Epithelial cell of proximal tubule (primary cell): ENCODE measurements around the gene NUP50. TPM values are rescaled to one million over a fixed set of nuclear protein-coding genes. Genes with fewer than 3 reads are reported as not detected.

Source experiments
- DNase-seq: peaks from one replicate; pipeline ENCODE4 v3.0.0-alpha.2; 2011; ENCODE audit warnings: low read depth
- H3K4me3 ChIP-seq: 2 replicates; pipeline ENCODE4 v1.5.1; 2011; ENCODE audit warnings: low read depth, mild to moderate bottlenecking, low read length
- total RNA-seq: library from RNA; depleted of rRNA; stranded (reverse); fragments of >200 nt; gene quantifications from 2 replicates; pipeline ENCODE4 v1.2.3, GENCODE V29; 2015
- TF ChIP-seq, protein P1 (sequence below): conservative IDR thresholded peaks from 2 replicates; pipeline ENCODE4 v1.5.1; 2012; ENCODE audit warnings: low read depth, mild to moderate bottlenecking, low read length

Gene NUP50
- total RNA-seq, 1 donor from 2014 or later = 60.8 TPM

DNA sequence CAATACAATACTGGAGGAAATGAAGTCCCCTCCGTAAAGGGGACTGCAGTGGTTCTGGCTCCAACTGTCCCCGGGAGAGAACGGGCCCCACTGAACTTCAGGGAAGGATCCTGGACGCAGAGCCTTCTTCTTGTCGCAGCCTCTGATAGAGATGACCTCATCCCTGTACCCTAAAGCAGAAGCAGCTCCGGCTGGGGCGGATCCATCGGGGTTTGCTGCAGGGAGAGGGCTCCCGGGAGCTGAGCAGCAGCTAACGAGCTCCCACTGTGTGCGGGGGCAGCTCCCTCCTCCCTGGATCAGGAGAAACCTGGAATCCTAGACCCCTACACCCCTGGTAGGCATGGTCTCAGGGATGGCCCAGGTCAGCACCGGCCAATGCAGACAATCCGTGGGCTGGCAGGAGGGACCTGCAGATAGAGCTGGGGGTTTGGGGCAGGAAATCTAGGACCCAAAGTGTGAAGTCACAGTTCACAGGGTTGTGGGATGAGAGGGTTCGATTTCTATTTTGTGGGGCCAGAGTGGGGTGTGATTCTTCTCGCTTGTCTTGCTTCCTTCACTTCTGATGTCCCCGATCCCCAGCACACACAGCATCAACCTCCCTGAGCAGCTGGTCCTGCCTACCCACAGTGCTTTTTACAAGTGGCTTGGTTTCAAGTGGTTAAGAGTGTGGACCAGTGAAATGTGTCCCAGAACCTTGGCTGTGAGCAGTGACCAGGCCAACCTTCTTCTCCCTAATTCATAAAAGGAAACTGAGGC is 64.1 kb downstream of the NUP50 start:
- DNase-seq = no peak
- TF ChIP-seq, protein P1, sequence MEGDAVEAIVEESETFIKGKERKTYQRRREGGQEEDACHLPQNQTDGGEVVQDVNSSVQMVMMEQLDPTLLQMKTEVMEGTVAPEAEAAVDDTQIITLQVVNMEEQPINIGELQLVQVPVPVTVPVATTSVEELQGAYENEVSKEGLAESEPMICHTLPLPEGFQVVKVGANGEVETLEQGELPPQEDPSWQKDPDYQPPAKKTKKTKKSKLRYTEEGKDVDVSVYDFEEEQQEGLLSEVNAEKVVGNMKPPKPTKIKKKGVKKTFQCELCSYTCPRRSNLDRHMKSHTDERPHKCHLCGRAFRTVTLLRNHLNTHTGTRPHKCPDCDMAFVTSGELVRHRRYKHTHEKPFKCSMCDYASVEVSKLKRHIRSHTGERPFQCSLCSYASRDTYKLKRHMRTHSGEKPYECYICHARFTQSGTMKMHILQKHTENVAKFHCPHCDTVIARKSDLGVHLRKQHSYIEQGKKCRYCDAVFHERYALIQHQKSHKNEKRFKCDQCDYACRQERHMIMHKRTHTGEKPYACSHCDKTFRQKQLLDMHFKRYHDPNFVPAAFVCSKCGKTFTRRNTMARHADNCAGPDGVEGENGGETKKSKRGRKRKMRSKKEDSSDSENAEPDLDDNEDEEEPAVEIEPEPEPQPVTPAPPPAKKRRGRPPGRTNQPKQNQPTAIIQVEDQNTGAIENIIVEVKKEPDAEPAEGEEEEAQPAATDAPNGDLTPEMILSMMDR = no peak
- no peak overlapping the region for H3K4me3 ChIP-seq

DNA sequence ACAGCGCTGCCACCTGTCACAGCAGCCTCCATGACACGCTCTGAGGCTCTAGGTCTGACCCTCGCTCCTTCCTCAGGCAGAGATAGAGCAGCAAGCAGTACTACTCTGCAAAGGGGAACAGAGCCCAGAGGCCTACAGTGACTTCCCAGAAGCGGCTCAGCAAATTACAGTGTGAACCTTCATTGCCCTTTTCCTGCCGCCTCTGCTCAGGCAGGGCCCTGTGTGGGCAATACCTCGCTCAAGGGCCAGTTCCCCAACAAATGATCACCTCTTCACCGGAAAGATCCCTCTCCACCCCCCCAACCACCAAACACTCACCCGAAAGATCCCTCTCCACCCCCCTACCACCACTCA is 64.7 kb downstream of the NUP50 start:
- TF ChIP-seq, protein P1 = no peak
- H3K4me3 ChIP-seq = no peak overlapping the region
- no peak for DNase-seq

DNA sequence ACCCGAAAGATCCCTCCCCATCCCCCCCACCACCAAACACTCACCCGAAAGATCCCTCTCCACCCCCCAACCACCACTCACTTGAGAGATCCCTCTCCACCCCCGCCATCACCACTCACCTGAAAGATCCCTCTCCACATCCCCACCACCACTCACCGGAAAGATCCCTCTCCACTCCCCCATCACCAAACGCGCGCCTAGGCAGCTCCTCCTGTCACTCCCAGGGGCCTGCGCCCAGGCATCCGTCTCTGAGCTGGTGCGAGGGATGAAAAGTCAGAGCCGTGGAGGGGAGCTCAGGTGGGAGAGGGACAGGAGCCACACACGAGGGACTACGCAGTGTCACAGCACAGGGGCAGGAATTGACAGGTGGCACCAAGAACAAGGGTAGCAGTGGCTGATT is 65.5 kb downstream of the NUP50 start:
- no peak for DNase-seq
- TF ChIP-seq, protein P1 = no peak
- no peak overlapping the region for H3K4me3 ChIP-seq

DNA sequence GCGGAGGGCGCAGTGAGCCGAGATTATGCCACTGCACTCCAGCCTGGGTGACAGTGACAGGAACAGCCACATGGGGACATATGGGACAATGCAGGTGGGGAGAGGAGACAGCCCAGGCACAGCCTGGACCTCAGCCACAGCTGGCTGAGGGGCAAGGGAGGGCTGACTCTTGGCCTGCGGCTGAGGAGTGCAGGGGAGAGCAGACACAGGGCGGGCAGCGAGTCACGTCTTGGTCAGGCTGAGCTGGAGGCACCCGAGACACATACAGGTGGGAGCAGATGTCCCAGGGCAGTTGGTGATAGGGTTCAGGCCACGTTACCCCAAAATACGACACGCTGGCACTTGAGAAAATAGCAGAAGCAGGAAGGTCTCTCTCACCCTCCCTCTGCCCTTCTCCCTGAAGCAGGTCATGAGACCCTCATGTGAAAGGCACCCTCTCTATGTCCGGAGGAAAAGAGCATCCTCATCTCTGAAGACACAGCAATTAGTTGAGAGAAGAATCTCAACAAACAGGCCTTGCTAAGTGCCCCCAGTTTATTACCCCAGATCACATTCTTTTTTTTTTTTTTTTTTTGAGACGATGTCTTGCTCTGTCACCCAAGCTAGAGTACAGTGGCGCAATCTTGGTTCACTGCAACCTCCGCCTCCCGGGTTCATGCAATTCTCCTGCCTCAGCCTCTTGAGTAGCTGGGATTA is 66.4 kb downstream of the NUP50 start:
- no peak for DNase-seq
- TF ChIP-seq, protein P1 = no peak
- no peak overlapping the region for H3K4me3 ChIP-seq

DNA sequence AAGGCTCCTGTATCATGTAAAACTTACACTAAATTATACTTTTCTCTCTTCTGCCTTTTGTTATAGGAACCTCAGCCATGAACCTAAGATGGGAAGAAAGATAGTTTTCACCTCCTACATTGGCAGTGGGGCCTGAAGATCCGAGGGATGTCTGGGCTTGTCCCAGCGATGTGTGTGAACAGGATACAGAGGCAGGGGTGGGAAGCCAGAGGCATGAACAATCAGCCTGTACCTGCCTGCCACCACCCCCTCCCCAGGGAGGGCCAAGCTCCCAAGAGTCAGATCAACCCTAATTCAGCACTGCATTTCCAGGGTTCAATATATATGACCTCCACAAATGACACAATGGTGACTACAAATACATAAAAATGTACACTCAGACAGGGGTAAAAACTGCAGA is 67.6 kb downstream of the NUP50 start:
- no peak overlapping the region for H3K4me3 ChIP-seq
- DNase-seq = no peak
- TF ChIP-seq, protein P1 = no peak

DNA sequence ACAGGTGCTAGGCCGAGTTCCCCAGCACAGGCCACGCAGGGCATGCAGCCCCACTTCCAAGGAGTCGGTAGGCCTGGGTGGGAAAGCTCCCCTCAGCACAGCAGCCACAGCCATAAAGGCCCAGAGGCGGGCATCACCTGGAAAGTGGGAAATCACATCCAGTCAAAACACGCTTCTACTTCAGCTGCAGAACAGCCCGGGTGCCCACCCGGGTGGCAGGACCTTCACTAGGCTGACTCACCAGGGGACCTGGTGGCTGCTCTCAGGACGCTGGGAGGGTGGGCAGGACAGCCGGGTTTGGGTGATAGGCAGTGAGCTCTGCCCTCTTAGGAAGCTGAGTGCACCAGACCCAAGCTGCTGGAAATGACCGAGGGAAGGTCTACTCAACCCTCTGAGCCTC is 69.7 kb downstream of the NUP50 start:
- H3K4me3 ChIP-seq = no peak overlapping the region
- TF ChIP-seq, protein P1 = no peak
- DNase-seq = no peak
